NCI-H526 (cell line): Measurements from ENCODE around the gene AIG1.
"Not testable (repeated sequence)": the region's sequence is repeated elsewhere in the genome, so short reads cannot be mapped to it uniquely, and the experiment has no call there.

Experiments
- DNase-seq, 2 experiments: peaks; one replicate each; lab custom pipeline; 2025; lab: John Stamatoyannopoulos, UW

AIG1 gene

GRCh38 chr6:143165315-143165855 is 104.7 kb downstream of the AIG1 start:
- no peak for DNase-seq

DNA sequence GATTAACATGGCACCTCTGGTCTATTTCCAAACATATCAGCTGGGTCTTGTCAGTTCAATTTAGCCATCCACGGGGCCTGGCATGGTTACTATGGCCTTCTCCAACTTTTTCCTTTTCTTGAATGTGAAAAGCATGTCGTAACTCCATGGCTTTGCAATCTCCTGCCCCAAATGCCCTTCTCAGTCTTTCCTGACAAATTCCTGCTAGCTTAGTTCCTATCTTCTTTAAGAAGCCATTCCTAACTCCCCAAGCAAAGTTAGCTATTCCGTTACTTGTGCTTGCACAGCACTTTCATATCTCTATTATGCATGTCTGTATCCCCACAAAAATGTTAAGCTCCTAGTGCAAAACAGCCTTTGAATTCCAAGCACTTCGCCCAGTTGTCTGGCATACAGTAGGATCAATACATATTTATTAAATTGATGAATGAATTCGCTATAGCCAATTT is 105.6 kb downstream of the AIG1 start:
- DNase-seq: no peak

DNA sequence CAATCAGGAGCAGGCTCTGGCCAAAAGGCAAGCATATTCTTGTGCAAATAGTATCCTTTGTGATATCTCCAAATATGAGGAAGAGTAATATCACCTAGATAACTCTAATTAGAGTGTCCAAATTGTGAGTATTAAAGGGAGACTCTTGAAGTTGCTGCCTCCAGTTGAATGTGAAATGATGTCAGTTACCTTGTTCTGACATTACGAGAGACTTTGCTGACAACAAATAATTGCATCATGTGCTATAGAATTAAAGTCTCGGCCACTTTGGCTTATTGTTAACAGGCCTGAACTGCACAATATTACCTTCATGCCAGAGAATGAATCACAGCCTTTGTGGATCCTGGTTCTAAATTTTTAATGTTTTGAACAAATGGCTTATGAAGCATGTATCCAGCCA is 106.5 kb downstream of the AIG1 start:
- DNase-seq: no peak

DNA sequence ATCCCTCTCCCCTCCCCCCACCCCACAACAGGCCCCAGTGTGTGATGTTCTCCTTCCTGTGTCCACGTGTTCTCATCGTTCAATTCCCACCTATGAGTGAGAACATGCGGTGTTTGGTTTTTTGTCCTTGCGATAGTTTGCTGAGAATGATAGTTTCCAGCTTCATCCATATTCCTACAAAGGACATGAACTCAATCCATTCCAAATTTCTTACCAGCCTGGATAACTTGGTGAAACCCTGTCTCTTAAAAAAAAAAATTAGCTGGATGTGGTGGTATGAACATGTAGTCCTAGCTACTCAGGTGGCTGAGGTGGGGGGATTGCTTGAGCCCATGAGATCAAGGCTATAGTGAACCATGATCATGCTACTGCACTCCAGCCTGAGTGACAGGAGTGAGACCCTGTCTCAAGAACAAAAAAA is 107.7 kb downstream of the AIG1 start:
- DNase-seq: not testable (repeated sequence)

DNA sequence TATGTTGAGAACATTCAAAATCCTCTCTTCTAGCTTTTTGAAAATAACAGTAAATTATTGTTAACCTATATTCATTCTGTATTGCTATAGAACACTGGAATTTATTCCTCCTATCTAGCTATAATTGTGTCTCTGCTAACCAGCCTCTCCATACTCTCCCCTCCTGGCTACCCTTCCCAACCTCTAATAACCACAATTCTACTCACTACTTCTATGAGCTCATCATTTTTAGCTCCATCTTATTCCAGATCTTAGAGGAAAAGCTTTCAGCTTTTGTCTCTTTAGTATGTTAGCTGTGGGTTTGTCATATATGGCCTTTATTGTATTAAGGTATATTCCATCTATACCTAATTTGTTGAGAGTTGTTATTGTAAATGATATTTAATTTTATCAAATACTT is 108.8 kb downstream of the AIG1 start:
- DNase-seq: no peak

DNA sequence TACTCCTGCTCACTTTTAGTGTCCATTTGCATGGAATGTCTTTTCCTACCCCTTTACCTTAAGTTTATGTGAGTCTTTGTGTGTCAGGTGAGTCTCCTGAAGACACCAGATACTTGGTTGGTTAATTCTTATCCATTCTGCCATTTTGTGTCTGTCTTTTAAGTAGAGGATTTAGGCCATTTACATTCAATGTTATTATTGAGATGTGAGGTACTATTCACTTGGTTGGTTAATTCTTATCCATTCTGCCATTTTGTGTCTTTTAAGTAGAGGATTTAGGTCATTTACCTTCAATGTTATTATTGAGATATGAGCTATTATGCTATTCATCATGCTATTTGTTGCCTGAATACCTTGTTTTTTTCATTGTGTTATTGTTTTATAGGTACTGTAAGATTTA is 113.8 kb downstream of the AIG1 start:
- DNase-seq: no peak

DNA sequence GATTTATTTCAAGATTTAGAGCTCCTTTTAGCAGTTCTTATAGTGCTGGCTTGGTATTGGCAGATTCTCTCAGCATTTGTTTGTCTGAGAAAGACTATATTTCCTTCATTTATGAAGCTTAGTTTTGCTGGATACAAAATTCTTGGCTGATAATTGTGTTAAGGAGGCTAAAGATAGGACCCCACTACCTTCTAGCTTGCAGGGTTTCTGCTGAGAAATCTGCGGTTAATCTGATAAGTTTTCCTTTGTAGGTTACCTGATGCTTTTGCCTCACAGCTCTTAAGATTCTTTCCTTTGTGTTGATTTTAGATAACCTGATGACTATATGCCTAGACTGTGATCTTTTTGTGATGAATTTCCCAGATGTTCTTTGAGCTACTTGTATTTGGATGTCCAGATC is 114.3 kb downstream of the AIG1 start:
- no peak for DNase-seq

- DNase-seq: no peak
Observed at GRCh38 chr6:143176090-143177021, 115.7 kb downstream of the AIG1 start.

GRCh38 chr6:143177706-143178105 is 117.0 kb downstream of the AIG1 start:
- DNase-seq: no peak

- no peak for DNase-seq
Observed at GRCh38 chr6:143179096-143179495, 118.4 kb downstream of the AIG1 start.

GRCh38 chr6:143179901-143180612 is 119.4 kb downstream of the AIG1 start:
- DNase-seq: no peak

GRCh38 chr6:143180826-143181225 is 120.1 kb downstream of the AIG1 start:
- DNase-seq: no peak

GRCh38 chr6:143183666-143184065 is 123.0 kb downstream of the AIG1 start:
- DNase-seq: no peak

DNA sequence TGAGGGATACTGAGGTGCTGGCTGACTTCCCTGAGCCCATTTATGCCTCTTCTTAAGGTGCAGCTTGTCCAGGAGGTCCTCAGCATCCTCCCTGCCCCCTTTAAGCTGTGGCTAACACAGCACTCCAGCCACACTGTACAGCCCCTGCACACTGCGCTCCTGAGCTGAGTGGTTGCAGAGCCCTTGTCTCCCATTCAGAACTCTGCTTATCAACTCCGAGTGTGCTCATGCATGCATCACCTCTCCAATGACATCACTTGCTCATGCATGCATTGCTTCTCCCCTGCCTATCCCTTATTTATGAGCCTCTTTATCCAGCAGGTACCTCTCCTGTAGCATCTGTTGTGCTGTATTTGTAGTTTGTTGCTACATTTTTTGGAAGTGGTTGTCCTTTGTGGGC is 124.6 kb downstream of the AIG1 start:
- no peak for DNase-seq

- no peak for DNase-seq
Observed at GRCh38 chr6:143187238-143187923, 126.7 kb downstream of the AIG1 start.

DNA sequence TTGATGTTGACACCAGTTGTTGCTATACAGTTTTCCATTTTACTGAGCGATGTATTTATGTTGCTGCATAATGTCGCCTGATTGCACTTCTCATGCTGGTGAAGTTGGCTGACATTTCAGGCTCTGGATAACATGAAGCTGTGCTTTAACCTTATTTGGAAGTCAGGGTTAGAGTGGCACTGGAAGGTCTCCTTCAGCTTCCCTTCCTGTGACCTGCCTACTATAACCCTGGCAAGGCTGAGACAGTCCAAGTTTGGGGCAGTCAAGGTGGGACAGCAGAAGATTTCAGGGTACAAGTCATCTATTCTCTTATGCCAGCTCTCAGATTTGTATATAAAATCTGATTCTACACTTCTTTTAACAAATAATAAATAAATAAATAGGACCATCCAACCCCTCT is 127.6 kb downstream of the AIG1 start:
- no peak for DNase-seq

- no peak for DNase-seq
Observed at GRCh38 chr6:143191361-143191760, 130.7 kb downstream of the AIG1 start.

DNA sequence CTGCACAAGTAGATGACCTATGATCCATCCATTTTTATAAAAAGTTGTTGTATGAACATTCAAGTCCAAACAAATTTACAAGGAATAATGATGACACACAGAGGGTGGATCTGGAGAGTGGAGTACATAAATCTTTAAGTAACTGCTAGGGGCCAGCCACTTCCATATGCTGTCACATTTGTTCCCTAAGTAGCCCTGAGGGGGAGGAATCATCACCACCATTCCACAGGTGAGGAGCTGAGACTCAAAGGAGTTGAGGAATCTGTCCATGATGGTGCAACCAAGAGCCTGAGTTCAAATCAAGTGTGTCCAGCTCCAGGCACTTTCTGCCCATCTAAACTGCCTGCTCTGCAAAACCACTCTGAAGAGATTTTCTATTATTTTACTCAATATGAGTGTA is 132.1 kb downstream of the AIG1 start:
- no peak for DNase-seq

DNA sequence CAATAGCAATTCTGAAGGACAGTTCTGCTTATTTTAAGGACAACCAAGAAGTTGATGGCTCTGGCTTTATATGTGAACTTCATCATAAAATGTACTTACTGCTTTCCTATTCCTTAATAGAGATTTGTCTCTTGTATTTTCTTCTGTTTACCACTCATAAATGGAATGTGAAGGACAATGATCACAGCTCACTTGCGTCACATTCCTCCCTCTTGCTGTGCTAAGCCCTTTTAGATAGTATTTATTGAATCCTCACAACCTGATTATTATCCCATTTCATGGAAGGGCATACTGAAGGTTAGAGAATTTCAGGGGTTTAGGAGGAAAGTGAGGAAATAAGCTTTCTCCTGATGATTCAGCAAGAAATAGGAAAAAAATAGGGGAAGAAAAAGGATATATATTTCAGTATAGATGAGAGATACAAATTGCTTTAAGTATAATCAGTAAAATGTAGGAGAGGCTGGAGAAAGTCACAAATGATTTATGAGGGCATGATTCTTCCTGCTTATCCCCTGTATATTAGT is 132.9 kb downstream of the AIG1 start:
- no peak for DNase-seq

GRCh38 chr6:143194095-143194589 is 133.5 kb downstream of the AIG1 start:
- DNase-seq: no peak

- DNase-seq: no peak
Observed at GRCh38 chr6:143195349-143195845, 134.7 kb downstream of the AIG1 start.
